Mesendoderm (in vitro differentiated cells): ENCODE measurements around the gene SRRM3.
A peak's percentile ranks its signal among the peaks of the same experiment; 100 is the strongest.

Experiments
- DNase-seq: peaks from one replicate; pipeline ENCODE4 v3.0.0; 2013
- H2AK5ac ChIP-seq: 2 replicates; pipeline ENCODE4 v1.6.1; 2013; ENCODE audit warnings: low read length, inconsistent platforms
- H2BK120ac ChIP-seq: 2 replicates; pipeline ENCODE4 v1.6.1; 2013; ENCODE audit warnings: low read depth, mild to moderate bottlenecking, low read length, moderate library complexity, mixed read lengths
- H2BK15ac ChIP-seq: replicated peaks from 2 replicates; pipeline ENCODE4 v1.6.1; 2013; ENCODE audit warnings: low read depth, mild to moderate bottlenecking, moderate library complexity
- H2BK5ac ChIP-seq: 2 replicates; pipeline ENCODE4 v1.6.1; 2013; ENCODE audit warnings: low read length, inconsistent platforms
- H3K18ac ChIP-seq: 2 replicates; pipeline ENCODE4 v1.6.1; 2013; ENCODE audit warnings: mild to moderate bottlenecking, low read length, mixed read lengths
- H3K23ac ChIP-seq: one replicate; pipeline ENCODE4 v1.6.1; 2013; ENCODE audit warnings: low read length
- H3K27ac ChIP-seq: 2 replicates; pipeline ENCODE4 v1.5.1; 2013; ENCODE audit warnings: low read depth, mild to moderate bottlenecking, inconsistent platforms, low read length, moderate library complexity
- H3K27me3 ChIP-seq: 2 replicates; pipeline ENCODE4 v1.6.1; 2013; ENCODE audit warnings: low read length, control low read depth, mild to moderate bottlenecking, inconsistent platforms; ENCODE audit not compliant: insufficient read depth, poor library complexity
- H3K36me3 ChIP-seq: 2 replicates; pipeline ENCODE4 v1.6.1; 2013; ENCODE audit warnings: low read length, inconsistent platforms; ENCODE audit not compliant: control insufficient read depth, insufficient read depth
- H3K4ac ChIP-seq: one replicate; pipeline ENCODE4 v1.6.1; 2013; ENCODE audit warnings: low read depth, mild to moderate bottlenecking, low read length, moderate library complexity
- H3K4me1 ChIP-seq: 2 replicates; pipeline ENCODE4 v1.6.1; 2013; ENCODE audit warnings: low read depth, low read length, inconsistent platforms; ENCODE audit not compliant: control insufficient read depth
- H3K4me2 ChIP-seq: 2 replicates; pipeline ENCODE4 v1.6.1; 2013; ENCODE audit warnings: low read length
- H3K4me3 ChIP-seq: 2 replicates; pipeline ENCODE4 v1.5.1; 2013; ENCODE audit warnings: mild to moderate bottlenecking, low read length
- H3K56ac ChIP-seq: one replicate; pipeline ENCODE4 v1.6.1; 2013; ENCODE audit warnings: low read length
- H3K79me1 ChIP-seq: 2 replicates; pipeline ENCODE4 v1.6.1; 2013; ENCODE audit warnings: low read length, inconsistent platforms
- H3K79me2 ChIP-seq: 2 replicates; pipeline ENCODE4 v1.6.1; 2013; ENCODE audit warnings: mild to moderate bottlenecking, low read length; ENCODE audit not compliant: control insufficient read depth, insufficient read depth
- H3K9ac ChIP-seq: 2 replicates; pipeline ENCODE4 v1.6.1; 2013; ENCODE audit warnings: low read length, inconsistent platforms
- H4K5ac ChIP-seq: one replicate; pipeline ENCODE4 v1.6.1; 2013; ENCODE audit warnings: low read length
- H4K8ac ChIP-seq: one replicate; pipeline ENCODE4 v1.6.1; 2013; ENCODE audit warnings: low read depth, mild to moderate bottlenecking, control low read depth, low read length, moderate library complexity
- WGBS: extraction: QIAGEN DNeasy Blood & Tissue Kit; methylation state at CpG from one replicate; pipeline ENCODE4 v1.1.7; 2013; ENCODE audit warnings: low lambda C conversion rate, missing lambda C conversion rate; ENCODE audit not compliant: insufficient coverage; ENCODE audit errors: extremely low coverage; 5-methylcytosine and 5-hydroxymethylcytosine counted together

Gene SRRM3

GRCh38 chr7:76196786-76197185 lies 4.9 kb upstream of the SRRM3 start:
- H4K5ac ChIP-seq = no peak overlapping the region
- WGBS = no CpG with 5 or more reads among the region's 10 CpGs
- H4K8ac ChIP-seq = no peak overlapping the region
- no peak overlapping the region for H3K56ac ChIP-seq
- no peak overlapping the region for H2AK5ac ChIP-seq
- no peak overlapping the region for H3K4ac ChIP-seq
- no peak for DNase-seq
- no peak overlapping the region for H3K9ac ChIP-seq
- no peak overlapping the region for H3K4me2 ChIP-seq
- no peak overlapping the region for H2BK5ac ChIP-seq
- no peak overlapping the region for H3K23ac ChIP-seq
- no peak overlapping the region for H2BK120ac ChIP-seq
- H3K4me1 ChIP-seq = no peaks in the 10 kb centered on the region
- no peaks in the 10 kb centered on the region for H3K27me3 ChIP-seq
- no peak overlapping the region for H3K4me3 ChIP-seq
- H3K18ac ChIP-seq = no peak overlapping the region
- no peak overlapping the region for H3K27ac ChIP-seq
- H3K79me2 ChIP-seq = no peaks in the 10 kb centered on the region
- no peaks in the 10 kb centered on the region for H3K79me1 ChIP-seq
- no peaks in the 10 kb centered on the region for H3K36me3 ChIP-seq
- no peak overlapping the region for H2BK15ac ChIP-seq

GRCh38 chr7:76198202-76198601 lies 3.5 kb upstream of the SRRM3 start:
- no peak overlapping the region for H4K8ac ChIP-seq
- DNase-seq = no peak
- H3K23ac ChIP-seq = no peak overlapping the region
- H3K4me3 ChIP-seq = no peak overlapping the region
- no peaks in the 10 kb centered on the region for H3K79me1 ChIP-seq
- H3K27ac ChIP-seq = no peak overlapping the region
- H4K5ac ChIP-seq = no peak overlapping the region
- H2BK15ac ChIP-seq = no peak overlapping the region
- H3K79me2 ChIP-seq = no peaks in the 10 kb centered on the region
- H3K56ac ChIP-seq = no peak overlapping the region
- no peak overlapping the region for H2BK120ac ChIP-seq
- H3K4me2 ChIP-seq = no peak overlapping the region
- WGBS = no CpG with 5 or more reads among the region's 4 CpGs
- H3K4me1 ChIP-seq = no peaks in the 10 kb centered on the region
- H2BK5ac ChIP-seq = no peak overlapping the region
- no peak overlapping the region for H3K18ac ChIP-seq
- H3K36me3 ChIP-seq = no peaks in the 10 kb centered on the region
- H3K27me3 ChIP-seq = no peaks in the 10 kb centered on the region
- no peak overlapping the region for H3K9ac ChIP-seq
- no peak overlapping the region for H2AK5ac ChIP-seq
- H3K4ac ChIP-seq = no peak overlapping the region

GRCh38 chr7:76202666-76203030 lies 952 bp downstream of the SRRM3 start:
- Histone ChIP-seq H3K56ac (no peak overlapping the region), H3K4me1 (no peaks in the 10 kb centered on the region), H3K23ac (no peak overlapping the region), H3K36me3 (no peaks in the 10 kb centered on the region), H3K4ac (no peak overlapping the region), H3K79me2 (no peaks in the 10 kb centered on the region), H2BK5ac (no peak overlapping the region), H2BK15ac (no peak overlapping the region), H3K4me3 (no peak overlapping the region), H3K18ac (no peak overlapping the region), H4K5ac (no peak overlapping the region), H2AK5ac (no peak overlapping the region), H3K4me2 (no peak overlapping the region), H3K79me1 (no peaks in the 10 kb centered on the region), H2BK120ac (no peak overlapping the region), H3K9ac (no peak overlapping the region), H3K27me3 (no peaks in the 10 kb centered on the region), H3K27ac (no peak overlapping the region), H4K8ac (no peak overlapping the region)
- DNase-seq = peak; percentile 30
- no CpG with 5 or more reads among the region's 8 CpGs for WGBS

- H3K79me1 ChIP-seq = no peaks in the 10 kb centered on the region
- no peak overlapping the region for H2BK5ac ChIP-seq
- no peak overlapping the region for H3K4ac ChIP-seq
- H3K56ac ChIP-seq = no peak overlapping the region
- H3K23ac ChIP-seq = no peak overlapping the region
- DNase-seq = no peak
- H2BK120ac ChIP-seq = no peak overlapping the region
- H3K79me2 ChIP-seq = no peaks in the 10 kb centered on the region
- no peak overlapping the region for H3K27ac ChIP-seq
- no CpG with 5 or more reads among the region's 2 CpGs for WGBS
- no peak overlapping the region for H3K4me2 ChIP-seq
- H2AK5ac ChIP-seq = no peak overlapping the region
- H4K5ac ChIP-seq = no peak overlapping the region
- no peaks in the 10 kb centered on the region for H3K36me3 ChIP-seq
- no peak overlapping the region for H4K8ac ChIP-seq
- no peak overlapping the region for H3K4me3 ChIP-seq
- no peak overlapping the region for H2BK15ac ChIP-seq
- H3K27me3 ChIP-seq = no peaks in the 10 kb centered on the region
- H3K9ac ChIP-seq = no peak overlapping the region
- H3K4me1 ChIP-seq = no peaks in the 10 kb centered on the region
- no peak overlapping the region for H3K18ac ChIP-seq
These were observed 2.5 kb downstream of the SRRM3 start for GRCh38 chr7:76204147-76204546.

GRCh38 chr7:76206633-76207032 lies 4.9 kb downstream of the SRRM3 start:
- H3K4me2 ChIP-seq = no peak overlapping the region
- no peaks in the 10 kb centered on the region for H3K79me1 ChIP-seq
- H3K4me3 ChIP-seq = no peak overlapping the region
- H3K36me3 ChIP-seq = no peaks in the 10 kb centered on the region
- no peak overlapping the region for H4K8ac ChIP-seq
- H4K5ac ChIP-seq = no peak overlapping the region
- H3K18ac ChIP-seq = no peak overlapping the region
- H3K23ac ChIP-seq = no peak overlapping the region
- H3K9ac ChIP-seq = no peak overlapping the region
- H2BK5ac ChIP-seq = no peak overlapping the region
- H3K27ac ChIP-seq = no peak overlapping the region
- whole genome bisulfite sequencing = no CpG with 5 or more reads among the region's 12 CpGs
- H2BK15ac ChIP-seq = no peak overlapping the region
- H3K79me2 ChIP-seq = no peaks in the 10 kb centered on the region
- H3K4ac ChIP-seq = no peak overlapping the region
- DNase-seq = no peak
- no peaks in the 10 kb centered on the region for H3K27me3 ChIP-seq
- no peak overlapping the region for H2AK5ac ChIP-seq
- H3K4me1 ChIP-seq = no peaks in the 10 kb centered on the region
- no peak overlapping the region for H3K56ac ChIP-seq
- no peak overlapping the region for H2BK120ac ChIP-seq

GRCh38 chr7:76209310-76209709 lies 7.6 kb downstream of the SRRM3 start:
- Histone ChIP-seq H3K18ac (no peak overlapping the region), H3K4ac (no peak overlapping the region), H3K4me3 (no peak overlapping the region), H2BK15ac (no peak overlapping the region), H3K27me3 (no peaks in the 10 kb centered on the region), H2BK5ac (no peak overlapping the region), H3K9ac (no peak overlapping the region), H4K8ac (no peak overlapping the region), H2BK120ac (no peak overlapping the region), H3K56ac (no peak overlapping the region), H3K79me1 (no peaks in the 10 kb centered on the region), H3K4me1 (no peaks in the 10 kb centered on the region), H3K36me3 (no peaks in the 10 kb centered on the region), H3K27ac (no peak overlapping the region), H3K4me2 (no peak overlapping the region), H3K23ac (no peak overlapping the region), H3K79me2 (no peaks in the 10 kb centered on the region), H2AK5ac (no peak overlapping the region), H4K5ac (no peak overlapping the region)
- DNase-seq = no peak
- WGBS = no CpG with 5 or more reads among the region's 1 CpG
